Mesothelial cell of epicardium (in vitro differentiated cells): ENCODE measurements around the gene FANCE. TPM values are rescaled to one million over a fixed set of nuclear protein-coding genes. Genes with fewer than 3 reads are reported as not detected.

ENCODE experiments used
- DNase-seq, 2 experiments: peaks; one replicate each; pipeline ENCODE4 v3.0.0; 2021; ENCODE audit warnings: low spot score in 2 of 2; ENCODE audit not compliant: unreplicated experiment in 2 of 2
- H3K27ac Mint-ChIP-seq: 2 replicates; pipeline ENCODE4 v1.8.0; 2021; ENCODE audit warnings: mixed read lengths
- H3K27me3 Mint-ChIP-seq: 2 replicates; pipeline ENCODE4 v1.8.0; 2021; ENCODE audit warnings: low read depth, mixed read lengths
- H3K36me3 Mint-ChIP-seq: 2 replicates; pipeline ENCODE4 v1.8.0; 2021; ENCODE audit warnings: mixed read lengths
- H3K4me1 Mint-ChIP-seq: 2 replicates; pipeline ENCODE4 v1.8.0; 2021; ENCODE audit warnings: mixed read lengths
- H3K4me3 Mint-ChIP-seq: 2 replicates; pipeline ENCODE4 v1.8.0; 2021; ENCODE audit warnings: mild to moderate bottlenecking, moderate library complexity, mixed read lengths
- H3K9me3 Mint-ChIP-seq: 2 replicates; pipeline ENCODE4 v1.8.0; 2021; ENCODE audit warnings: mixed read lengths
- total RNA-seq: library from RNA; stranded (reverse); gene quantifications from 3 replicates; pipeline ENCODE4 v1.2.1, GENCODE V29; 2021
- TF ChIP-seq, protein P1 (sequence below): fragments of 200-600 bp; sonication (generic); IDR thresholded peaks from one replicate; pipeline ENCODE4 v1.5.0; 2021; ENCODE audit warnings: antibody characterized with exemption; ENCODE audit not compliant: unreplicated experiment

The FANCE gene, protein sequence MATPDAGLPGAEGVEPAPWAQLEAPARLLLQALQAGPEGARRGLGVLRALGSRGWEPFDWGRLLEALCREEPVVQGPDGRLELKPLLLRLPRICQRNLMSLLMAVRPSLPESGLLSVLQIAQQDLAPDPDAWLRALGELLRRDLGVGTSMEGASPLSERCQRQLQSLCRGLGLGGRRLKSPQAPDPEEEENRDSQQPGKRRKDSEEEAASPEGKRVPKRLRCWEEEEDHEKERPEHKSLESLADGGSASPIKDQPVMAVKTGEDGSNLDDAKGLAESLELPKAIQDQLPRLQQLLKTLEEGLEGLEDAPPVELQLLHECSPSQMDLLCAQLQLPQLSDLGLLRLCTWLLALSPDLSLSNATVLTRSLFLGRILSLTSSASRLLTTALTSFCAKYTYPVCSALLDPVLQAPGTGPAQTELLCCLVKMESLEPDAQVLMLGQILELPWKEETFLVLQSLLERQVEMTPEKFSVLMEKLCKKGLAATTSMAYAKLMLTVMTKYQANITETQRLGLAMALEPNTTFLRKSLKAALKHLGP
- total RNA-seq = 7.0 to 8.5 TPM (median 8.0 TPM) in 3 replicates

DNA sequence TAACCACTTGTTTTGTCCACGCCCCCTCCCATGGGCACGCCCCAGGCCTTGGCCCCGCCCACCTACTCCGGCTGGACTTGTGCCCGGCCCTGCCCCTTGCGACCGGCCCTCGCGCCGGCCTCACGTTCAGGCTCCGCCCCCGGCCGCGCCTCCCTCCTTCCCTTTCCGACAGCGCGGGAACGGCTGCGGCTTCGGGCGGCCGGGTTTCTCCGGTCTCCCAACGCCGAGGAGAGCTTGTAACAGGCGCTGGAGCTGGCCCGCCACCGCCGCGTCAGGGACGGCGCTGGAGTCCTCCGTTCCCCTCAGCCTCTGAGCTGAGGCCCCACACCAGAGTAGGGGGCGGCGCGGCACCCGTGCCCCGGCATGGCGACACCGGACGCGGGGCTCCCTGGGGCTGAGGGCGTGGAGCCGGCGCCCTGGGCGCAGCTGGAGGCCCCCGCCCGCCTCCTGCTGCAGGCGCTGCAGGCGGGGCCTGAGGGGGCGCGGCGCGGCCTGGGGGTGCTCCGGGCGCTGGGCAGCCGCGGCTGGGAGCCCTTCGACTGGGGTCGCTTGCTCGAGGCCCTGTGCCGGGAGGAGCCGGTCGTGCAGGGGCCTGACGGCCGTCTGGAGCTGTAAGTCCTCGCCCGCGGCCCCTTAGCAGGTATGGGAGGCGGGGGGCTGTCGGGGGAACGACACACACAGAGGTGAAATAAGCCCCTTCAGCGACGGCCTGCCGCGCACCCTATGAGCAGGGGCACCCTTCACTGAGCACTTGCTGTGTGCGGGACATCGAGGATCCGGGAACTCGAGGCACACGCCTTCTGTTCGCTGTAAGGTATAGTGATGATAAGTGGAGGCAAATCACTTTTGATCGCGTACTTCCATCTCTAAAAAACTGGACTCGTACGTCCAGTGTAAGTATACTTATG lies at the start of gene FANCE:
TSS of gene FANCE (plus strand) at position 156 of the 908 bp plus-strand sequence. CDS start at position 364, 208 bp downstream.
- Mint-ChIP-seq H3K27me3 (peaks cover 4% of the 10 kb centered on the region), H3K4me3 (peak within 1 kb of the TSS; percentile 74), H3K9me3 (no peaks in the 10 kb centered on the region), H3K36me3 (peaks cover 9% of the 10 kb centered on the region), H3K27ac (peak within 1 kb of the TSS; percentile 60), H3K4me1 (peaks cover 32% of the 10 kb centered on the region)
- peak; percentile 91 to 98 for DNase-seq
- TF ChIP-seq, protein P1, sequence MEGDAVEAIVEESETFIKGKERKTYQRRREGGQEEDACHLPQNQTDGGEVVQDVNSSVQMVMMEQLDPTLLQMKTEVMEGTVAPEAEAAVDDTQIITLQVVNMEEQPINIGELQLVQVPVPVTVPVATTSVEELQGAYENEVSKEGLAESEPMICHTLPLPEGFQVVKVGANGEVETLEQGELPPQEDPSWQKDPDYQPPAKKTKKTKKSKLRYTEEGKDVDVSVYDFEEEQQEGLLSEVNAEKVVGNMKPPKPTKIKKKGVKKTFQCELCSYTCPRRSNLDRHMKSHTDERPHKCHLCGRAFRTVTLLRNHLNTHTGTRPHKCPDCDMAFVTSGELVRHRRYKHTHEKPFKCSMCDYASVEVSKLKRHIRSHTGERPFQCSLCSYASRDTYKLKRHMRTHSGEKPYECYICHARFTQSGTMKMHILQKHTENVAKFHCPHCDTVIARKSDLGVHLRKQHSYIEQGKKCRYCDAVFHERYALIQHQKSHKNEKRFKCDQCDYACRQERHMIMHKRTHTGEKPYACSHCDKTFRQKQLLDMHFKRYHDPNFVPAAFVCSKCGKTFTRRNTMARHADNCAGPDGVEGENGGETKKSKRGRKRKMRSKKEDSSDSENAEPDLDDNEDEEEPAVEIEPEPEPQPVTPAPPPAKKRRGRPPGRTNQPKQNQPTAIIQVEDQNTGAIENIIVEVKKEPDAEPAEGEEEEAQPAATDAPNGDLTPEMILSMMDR = no peak

DNA sequence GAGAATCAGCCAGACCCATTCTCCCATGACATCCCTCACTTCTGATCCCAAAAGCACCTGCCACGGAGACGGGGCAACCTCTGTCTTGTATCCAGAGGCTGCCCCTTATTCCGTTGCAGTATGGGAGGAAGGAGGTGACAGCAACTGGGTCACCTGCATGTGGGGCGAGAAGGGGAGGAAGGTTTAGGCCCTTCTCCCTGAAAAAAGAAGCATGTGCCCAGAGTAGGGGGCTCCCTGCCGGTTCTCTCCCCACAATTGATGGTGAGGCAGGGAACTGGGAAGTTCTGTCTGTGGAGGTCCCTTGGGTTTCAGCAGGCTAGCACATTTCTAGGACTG lies 49.3 kb upstream of the FANCE start:
- Mint-ChIP-seq H3K4me1 (peaks cover 8% of the 10 kb centered on the region), H3K36me3 (no peaks in the 10 kb centered on the region), H3K27me3 (no peaks in the 10 kb centered on the region), H3K4me3 (no peak overlapping the region), H3K9me3 (no peaks in the 10 kb centered on the region), H3K27ac (no peak overlapping the region)
- TF ChIP-seq, protein P1 = no peak
- no peak for DNase-seq

DNA sequence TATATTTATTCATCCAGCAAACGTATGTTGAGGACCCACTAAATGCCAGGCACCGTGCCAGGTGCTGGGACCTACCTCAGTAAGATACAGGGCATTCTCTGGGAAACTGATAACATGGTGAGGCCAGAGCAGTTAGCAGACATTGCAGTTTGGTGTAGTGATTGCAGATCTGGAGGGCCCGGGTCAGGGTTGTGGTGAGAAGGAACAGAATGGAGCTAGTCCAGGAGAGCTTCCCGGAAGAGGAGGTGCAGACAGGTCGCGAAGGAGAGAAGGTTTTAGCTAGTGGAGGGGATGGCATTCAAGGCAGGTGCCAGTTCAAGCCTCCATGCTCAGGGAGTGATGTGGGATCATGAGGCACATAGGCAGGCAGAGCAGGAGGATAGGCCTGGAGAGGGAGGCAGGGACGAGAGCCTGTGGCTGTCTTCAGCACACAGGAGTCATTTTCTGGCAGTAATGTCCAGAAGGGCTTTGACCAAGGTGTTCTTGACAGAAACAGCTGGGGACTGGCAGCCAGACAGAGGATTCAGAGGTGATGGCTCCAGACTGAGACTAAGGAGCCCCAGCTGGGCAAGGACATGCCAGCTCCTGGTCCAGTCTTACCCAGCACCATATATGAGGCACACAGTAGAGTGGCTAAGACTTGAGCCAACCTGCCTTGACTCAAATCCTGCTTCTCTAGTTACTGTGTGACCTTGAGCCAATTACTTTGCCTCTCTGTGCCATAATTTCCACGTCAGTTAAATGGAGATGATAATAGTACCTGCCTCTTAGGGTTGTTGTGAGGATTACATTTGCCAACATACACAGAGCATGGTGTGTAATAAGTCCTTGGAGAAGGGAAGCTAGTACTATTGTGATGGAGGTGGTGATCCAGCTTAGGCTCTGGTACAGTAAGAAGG lies 48.3 kb upstream of the FANCE start:
- no peaks in the 10 kb centered on the region for H3K36me3 Mint-ChIP-seq
- TF ChIP-seq, protein P1 = no peak
- no peaks in the 10 kb centered on the region for H3K9me3 Mint-ChIP-seq

DNA sequence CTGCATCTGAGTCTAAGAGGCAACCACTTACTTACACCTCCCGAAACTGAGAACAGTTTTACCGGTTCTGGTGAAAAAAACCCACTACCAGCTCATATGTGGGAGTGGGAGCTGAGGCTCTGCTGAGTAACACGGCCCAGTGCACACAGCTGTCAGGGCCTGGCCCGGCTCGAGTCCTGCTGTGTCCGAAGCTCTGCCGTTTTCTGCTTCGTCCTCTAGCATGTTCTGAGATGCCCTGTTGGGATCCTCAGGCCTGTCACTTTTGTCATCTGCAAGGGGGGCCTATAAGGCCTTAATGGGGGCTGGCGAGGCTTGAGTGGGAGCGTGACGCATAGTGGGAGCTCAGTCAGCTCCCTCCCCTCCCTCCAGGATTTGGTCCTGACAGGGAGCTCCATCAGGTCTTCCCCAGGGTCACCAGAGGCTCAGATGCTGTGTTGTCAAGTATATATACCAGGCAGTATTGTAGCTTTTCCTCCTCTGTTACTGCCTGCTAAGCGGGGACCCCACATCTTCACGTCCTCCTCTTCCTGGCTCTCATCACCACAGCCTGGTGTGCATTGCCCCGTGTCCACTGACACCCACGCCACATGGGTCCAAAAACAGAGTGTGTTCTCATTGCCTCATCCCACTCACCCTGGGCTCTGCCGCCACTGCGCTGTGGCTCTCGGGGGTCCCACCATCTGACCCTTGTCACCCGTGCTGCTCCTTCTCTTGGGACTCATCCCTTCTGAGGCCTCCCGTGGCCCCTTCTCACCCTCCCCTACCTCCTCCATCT lies 45.2 kb upstream of the FANCE start:
- no peak overlapping the region for H3K27ac Mint-ChIP-seq
- DNase-seq = no peak
- peaks cover 7% of the 10 kb centered on the region for H3K4me1 Mint-ChIP-seq
- TF ChIP-seq, protein P1 = no peak
- no peaks in the 10 kb centered on the region for H3K27me3 Mint-ChIP-seq
- H3K9me3 Mint-ChIP-seq = no peaks in the 10 kb centered on the region
- no peak overlapping the region for H3K4me3 Mint-ChIP-seq
- peaks cover 4% of the 10 kb centered on the region for H3K36me3 Mint-ChIP-seq

More for the DNA sequence above, 48.3 kb upstream of the FANCE start:
- no peak overlapping the region for H3K27ac Mint-ChIP-seq
- no peaks in the 10 kb centered on the region for H3K27me3 Mint-ChIP-seq
- no peak overlapping the region for H3K4me3 Mint-ChIP-seq
- no peak for DNase-seq
- H3K4me1 Mint-ChIP-seq = peaks cover 8% of the 10 kb centered on the region
